ENCODE measurements around the gene SCGB3A1. TPM values are rescaled to one million over a fixed set of nuclear protein-coding genes. Genes with fewer than 3 reads are reported as not detected.

Gene SCGB3A1
- total and polyA plus RNA-seq, 8 donors, result 1.1 to 104 (median 2.9) TPM

DNA sequence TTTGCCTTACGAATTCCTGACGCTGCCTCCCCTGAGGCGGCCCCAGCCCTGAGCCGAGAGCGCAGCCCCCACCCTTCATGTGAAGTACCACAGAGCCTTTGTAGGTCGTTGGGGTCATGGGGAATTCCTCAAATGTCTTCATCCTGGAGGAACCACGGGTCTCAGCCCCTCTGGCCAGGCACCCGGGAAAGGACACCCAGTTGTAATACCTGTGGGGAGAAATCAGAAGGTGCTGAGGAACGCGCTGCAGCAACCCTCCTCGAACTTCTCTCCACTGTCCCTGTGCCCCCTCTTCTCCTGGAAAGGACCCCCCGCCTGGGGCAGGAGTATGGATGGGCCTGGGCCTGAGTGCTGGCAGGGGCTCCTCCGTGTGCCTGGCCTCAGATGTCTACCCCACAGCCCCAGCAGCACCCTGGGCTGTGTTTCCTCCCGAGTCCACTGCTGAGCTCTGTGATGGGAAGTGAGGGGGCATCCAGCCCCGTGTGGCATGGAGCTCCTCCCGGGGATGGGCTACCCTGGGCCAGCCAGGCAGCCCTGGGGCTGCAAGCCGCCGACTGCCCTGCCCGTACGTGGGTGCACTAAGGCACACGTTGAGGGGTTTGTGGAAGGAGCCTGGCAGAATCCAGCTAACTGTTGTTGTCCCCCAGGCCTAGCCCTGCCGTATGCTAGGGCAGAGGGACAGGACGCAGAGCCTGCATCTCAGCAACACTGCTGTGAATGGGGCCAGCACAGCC is 18.7 kb upstream of the SCGB3A1 start:
- Histone ChIP-seq H3K9me3 (no peaks in the 10 kb centered on the region), H3K4me1 (no peaks in the 10 kb centered on the region), H3K36me3 (no peaks in the 10 kb centered on the region), H3K27me3 (no peaks in the 10 kb centered on the region), H3K27ac (no peak overlapping the region), H3K4me3 (no peak overlapping the region)
- peak in 1 of 4 donors; percentile 58 for DNase-seq
- intact Hi-C loops (cut with DNase I), result no loop called here
- TF ChIP-seq, protein P1, sequence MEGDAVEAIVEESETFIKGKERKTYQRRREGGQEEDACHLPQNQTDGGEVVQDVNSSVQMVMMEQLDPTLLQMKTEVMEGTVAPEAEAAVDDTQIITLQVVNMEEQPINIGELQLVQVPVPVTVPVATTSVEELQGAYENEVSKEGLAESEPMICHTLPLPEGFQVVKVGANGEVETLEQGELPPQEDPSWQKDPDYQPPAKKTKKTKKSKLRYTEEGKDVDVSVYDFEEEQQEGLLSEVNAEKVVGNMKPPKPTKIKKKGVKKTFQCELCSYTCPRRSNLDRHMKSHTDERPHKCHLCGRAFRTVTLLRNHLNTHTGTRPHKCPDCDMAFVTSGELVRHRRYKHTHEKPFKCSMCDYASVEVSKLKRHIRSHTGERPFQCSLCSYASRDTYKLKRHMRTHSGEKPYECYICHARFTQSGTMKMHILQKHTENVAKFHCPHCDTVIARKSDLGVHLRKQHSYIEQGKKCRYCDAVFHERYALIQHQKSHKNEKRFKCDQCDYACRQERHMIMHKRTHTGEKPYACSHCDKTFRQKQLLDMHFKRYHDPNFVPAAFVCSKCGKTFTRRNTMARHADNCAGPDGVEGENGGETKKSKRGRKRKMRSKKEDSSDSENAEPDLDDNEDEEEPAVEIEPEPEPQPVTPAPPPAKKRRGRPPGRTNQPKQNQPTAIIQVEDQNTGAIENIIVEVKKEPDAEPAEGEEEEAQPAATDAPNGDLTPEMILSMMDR (IDR thresholded peaks at IDR 0.05), result no peak
- ATAC-seq, result no peak

DNA sequence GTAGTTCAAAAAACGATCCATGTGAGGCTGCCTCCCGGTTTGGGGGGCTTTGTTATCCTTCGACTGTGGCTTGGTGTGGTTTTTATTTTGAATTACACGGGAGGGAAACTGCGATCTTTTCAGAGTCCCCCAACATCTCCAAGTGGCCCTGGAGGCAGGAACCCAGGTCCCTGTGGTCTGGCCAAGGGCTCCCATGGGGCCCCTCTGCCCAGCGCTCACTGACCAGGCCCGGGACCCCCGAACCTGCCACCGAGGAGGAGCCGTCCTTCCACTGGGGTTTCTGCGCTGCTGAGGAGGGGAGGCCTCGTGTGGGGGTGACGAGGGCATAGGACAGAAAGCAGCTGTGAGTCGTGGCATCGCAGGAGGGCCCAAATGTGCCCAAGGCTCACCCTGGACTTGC is 18.1 kb upstream of the SCGB3A1 start:
- Histone ChIP-seq H3K9me3 (no peaks in the 10 kb centered on the region), H3K36me3 (no peaks in the 10 kb centered on the region), H3K27me3 (no peaks in the 10 kb centered on the region), H3K4me1 (no peaks in the 10 kb centered on the region), H3K4me3 (no peak overlapping the region), H3K27ac (no peak overlapping the region)
- DNase-seq (peak in 1 of 4 donors; percentile 54), ATAC-seq (no peak)
- TF ChIP-seq, protein P1 (IDR thresholded peaks at IDR 0.05), result no peak
- intact Hi-C loops (cut with DNase I), result no loop called here

- intact Hi-C loops (cut with DNase I), result no loop called here
- Histone ChIP-seq H3K4me1 (no peaks in the 10 kb centered on the region), H3K27ac (no peak overlapping the region), H3K36me3 (no peaks in the 10 kb centered on the region), H3K27me3 (no peaks in the 10 kb centered on the region), H3K9me3 (no peaks in the 10 kb centered on the region), H3K4me3 (no peak overlapping the region)
- peak in 1 of 4 donors; percentile 72 for DNase-seq
- ATAC-seq, result peak; percentile 7
- TF ChIP-seq, protein P1 (IDR thresholded peaks at IDR 0.05), result no peak
Observed at GRCh38 chr5:180608572-180609310, 17.4 kb upstream of the SCGB3A1 start.

DNA sequence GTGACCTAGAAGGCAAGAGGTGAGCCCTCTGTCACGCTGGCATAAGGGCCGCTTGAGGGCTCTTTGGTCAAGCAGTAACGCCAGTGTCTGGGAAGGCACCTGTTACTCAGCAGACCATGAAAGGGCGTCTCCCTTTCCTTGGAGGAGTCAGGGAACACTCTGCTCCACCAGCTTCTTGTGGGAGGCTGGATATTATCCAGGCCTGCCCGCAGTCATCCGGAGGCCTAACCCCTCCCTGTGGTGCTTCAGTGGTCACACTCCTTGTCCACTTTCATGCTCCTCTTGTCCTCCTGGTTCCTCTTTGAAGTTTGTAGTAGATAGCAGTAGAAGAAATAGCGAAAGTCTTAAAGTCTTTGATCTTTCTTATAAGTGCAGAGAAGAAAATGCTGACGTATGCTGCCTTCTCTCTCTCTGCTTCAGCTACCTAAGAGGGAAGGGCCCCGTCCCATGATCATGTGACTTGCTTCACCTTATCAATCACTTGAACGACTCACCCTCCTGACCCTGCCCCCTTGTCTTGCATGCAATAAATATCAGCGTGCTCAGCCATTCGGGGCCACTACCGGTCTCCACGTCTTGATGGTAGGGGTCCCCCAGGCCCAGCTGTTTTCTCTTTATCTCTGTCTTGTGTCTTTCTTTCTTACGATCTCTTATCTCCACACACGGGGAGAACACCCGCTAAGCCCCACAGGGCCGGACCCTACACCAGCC is 16.7 kb upstream of the SCGB3A1 start:
- no peak overlapping the region for H3K27ac ChIP-seq
- peak; percentile 22 for ATAC-seq
- TF ChIP-seq, protein P1 (IDR thresholded peaks at IDR 0.05), result no peak

More for the DNA sequence above, 16.7 kb upstream of the SCGB3A1 start:
- intact Hi-C loops (cut with DNase I), result no loop called here
- DNase-seq, result peak in 2 of 4 donors; percentile 36 to 82
- Histone ChIP-seq H3K9me3 (no peaks in the 10 kb centered on the region), H3K36me3 (no peaks in the 10 kb centered on the region), H3K4me3 (no peak overlapping the region), H3K4me1 (no peaks in the 10 kb centered on the region), H3K27me3 (no peaks in the 10 kb centered on the region)
